OCI-LY7 (cell line): ENCODE results near the gene SUOX. TPM values are rescaled to one million over a fixed set of nuclear protein-coding genes. Genes with fewer than 3 reads are reported as not detected.

ENCODE experiments used
- BruUV-seq: library from RNA; stranded (reverse); fragments of 400-500 nt; replicated peaks from 2 replicates; lab custom pipeline; 2021; lab: Mats Ljungman, UMichigan
- CTCF ChIA-PET: fragments of 300-600 bp; sonication (Branson Sonifier 250); formaldehyde crosslinking; loops from one replicate; lab custom pipeline; 2022; ENCODE audit warnings: antibody characterized with exemption; ENCODE audit not compliant: unreplicated experiment; lab: Charles Lee
- POLR2A ChIA-PET: fragments of 300-600 bp; sonication (Branson Sonifier 250); formaldehyde crosslinking; loops from one replicate; lab custom pipeline; 2022; ENCODE audit warnings: antibody characterized with exemption; lab: Charles Lee
- DNase-seq: peaks from one replicate; pipeline ENCODE4 v3.0.0-alpha.2; 2015; ENCODE audit warnings: low spot score
- H2AFZ ChIP-seq: fragments of 200-600 bp; sonication (generic), shearing (Covaris generic); 2 replicates; pipeline ENCODE4 v1.6.1; 2014; ENCODE audit warnings: mild to moderate bottlenecking, antibody characterized with exemption, low read length, moderate library complexity
- H3K27ac ChIP-seq: fragments of 200-600 bp; sonication (generic); 2 replicates; pipeline ENCODE4 v1.5.1; 2014; ENCODE audit warnings: mixed run types, low read depth, mild to moderate bottlenecking, moderate library complexity, low read length, inconsistent platforms; ENCODE audit not compliant: poor library complexity, severe bottlenecking
- H3K36me3 ChIP-seq: fragments of 200-600 bp; sonication (generic); 2 replicates; pipeline ENCODE4 v1.6.1; 2014; ENCODE audit warnings: mild to moderate bottlenecking, antibody characterized with exemption, low read length, moderate library complexity, mixed read lengths; ENCODE audit not compliant: insufficient read depth
- H3K4me1 ChIP-seq: fragments of 200-600 bp; sonication (generic); 2 replicates; pipeline ENCODE4 v1.5.1; 2014; ENCODE audit warnings: mild to moderate bottlenecking, low read length; ENCODE audit not compliant: insufficient read depth, poor library complexity, severe bottlenecking
- H3K4me2 ChIP-seq: fragments of 200-600 bp; sonication (generic); 2 replicates; pipeline ENCODE4 v1.6.1; 2014; ENCODE audit warnings: mild to moderate bottlenecking, low read length
- H3K4me3 ChIP-seq: fragments of 200-600 bp; sonication (generic); 2 replicates; pipeline ENCODE4 v1.5.1; 2014; ENCODE audit warnings: mild to moderate bottlenecking, low read depth, low read length; ENCODE audit not compliant: poor library complexity, severe bottlenecking
- H3K79me2 ChIP-seq: fragments of 200-600 bp; sonication (generic); 2 replicates; pipeline ENCODE4 v1.6.1; 2016; ENCODE audit warnings: low read depth, mild to moderate bottlenecking, low read length, moderate library complexity, mixed read lengths; ENCODE audit not compliant: insufficient read depth
- H3K9me2 ChIP-seq: fragments of 200-600 bp; sonication (generic); 2 replicates; pipeline ENCODE4 v1.6.1; 2016; ENCODE audit warnings: mild to moderate bottlenecking, low read length, mixed read lengths; ENCODE audit not compliant: insufficient read depth
- H3K9me3 ChIP-seq: fragments of 200-600 bp; sonication (generic); 2 replicates; pipeline ENCODE4 v1.6.1; 2014; ENCODE audit warnings: mild to moderate bottlenecking, mixed run types, low read length, mixed read lengths
- H4K20me1 ChIP-seq: fragments of 200-600 bp; sonication (generic); 2 replicates; pipeline ENCODE4 v1.6.1; 2014; ENCODE audit warnings: mild to moderate bottlenecking, antibody characterized with exemption, low read length, moderate library complexity, mixed read lengths; ENCODE audit not compliant: insufficient read depth
- CTCF ChIP-seq: fragments of 200-600 bp; sonication (generic); conservative IDR thresholded peaks from 2 replicates; pipeline ENCODE4 v1.5.1; 2014; ENCODE audit warnings: mild to moderate bottlenecking, antibody characterized with exemption, low read length, moderate library complexity, mixed read lengths
- EZH2phosphoT487 ChIP-seq: fragments of 200-600 bp; sonication (generic); IDR thresholded peaks from 2 replicates; pipeline ENCODE4 v1.6.1; 2018; ENCODE audit warnings: low read depth, borderline replicate concordance, mild to moderate bottlenecking, mixed run types, antibody characterized with exemption, low read length, moderate library complexity, mixed read lengths
- intact Hi-C: fragments of 100-400 bp; cut with micrococcal nuclease; formaldehyde crosslinking; loops from one replicate; pipeline ENCODE4 v1.10.0; 2022; ENCODE audit not compliant: unreplicated experiment
- total RNA-seq, 2 experiments: library from RNA; depleted of rRNA in 1 of 2; stranded (reverse); fragments of >200 nt in 1 of 2; shearing (Covaris generic) in 1 of 2; gene quantifications; 2 replicates each; pipeline ENCODE4 v1.2.3, GENCODE V29; 2014 to 2022

Gene SUOX
- total RNA-seq, 2 experiments from 2014 or later, result 2.7 to 6.4 TPM

- ChIA-PET CTCF (interaction anchor here (0.6 kb wide), 1 partner anchor 15 kb away, joined by 3 read pairs; no protein-coding TSS in a partner anchor), POLR2A (no interaction called here)
- BruUV-seq, result no TSS peak
- Histone ChIP-seq H3K36me3 (no peaks in the 10 kb centered on the region), H2AFZ (no peak overlapping the region), H3K27ac (no peak overlapping the region), H3K79me2 (no peaks in the 10 kb centered on the region), H3K4me2 (no peak overlapping the region), H4K20me1 (no peaks in the 10 kb centered on the region), H3K4me1 (no peaks in the 10 kb centered on the region), H3K9me3 (no peaks in the 10 kb centered on the region), H3K4me3 (no peak overlapping the region), H3K9me2 (no peaks in the 10 kb centered on the region)
- intact Hi-C loops, result no loop called here
- no peak for DNase-seq
- TF ChIP-seq CTCF (no peak), EZH2phosphoT487 (no peak)
These were observed 24.9 kb downstream of the SUOX start for GRCh38 chr12:56021889-56022497.

GRCh38 chr12:56028511-56029165 is 31.6 kb downstream of the SUOX start:
- Histone ChIP-seq H4K20me1 (no peaks in the 10 kb centered on the region), H3K27ac (no peak overlapping the region), H3K4me3 (no peak overlapping the region), H3K4me1 (no peaks in the 10 kb centered on the region), H3K9me2 (no peaks in the 10 kb centered on the region), H3K9me3 (no peaks in the 10 kb centered on the region), H3K36me3 (peaks cover 2% of the 10 kb centered on the region; the same call in 1 of the 2 replicates), H3K4me2 (no peak overlapping the region), H3K79me2 (no peaks in the 10 kb centered on the region), H2AFZ (no peak overlapping the region)
- BruUV-seq, result no TSS peak
- CTCF ChIA-PET, result interaction anchor here (1.4 kb wide), 1 partner anchor 32 kb away, joined by 4 read pairs; no protein-coding TSS in a partner anchor
- TF ChIP-seq CTCF, result no peak
- TF ChIP-seq EZH2phosphoT487, result no peak
- POLR2A ChIA-PET, result interaction anchor here (0.9 to 1.1 kb wide), 3 partner anchors 11 to 202 kb away, joined by 3 to 5 read pairs (median 4); no protein-coding TSS in a partner anchor
- intact Hi-C loops, result loop anchor here (1.0 kb wide), 2 partner anchors 32 to 290 kb away; no protein-coding TSS in a partner anchor
- no peak for DNase-seq
